Keratinocyte (primary cell): Measurements from ENCODE around the gene PTPN12. TPM values are rescaled to one million over a fixed set of nuclear protein-coding genes. Genes with fewer than 3 reads are reported as not detected.

Source experiments
- DNase-seq: peaks from one replicate; pipeline ENCODE4 v3.0.0-alpha.2; 2011; ENCODE audit warnings: low read depth, missing footprints, low spot score
- FAIRE-seq: peaks from 2 replicates; lab custom pipeline; 2011; peaks lifted over from hg19 to GRCh38; lab: Jason Lieb, UNC
- H2AFZ ChIP-seq: 2 replicates; pipeline ENCODE4 v1.6.0; 2012; ENCODE audit warnings: low read length, control low read depth, inconsistent platforms; ENCODE audit not compliant: control insufficient read depth
- H3K27ac ChIP-seq: 2 replicates; pipeline ENCODE4 v1.5.1; 2011; ENCODE audit warnings: low read length; ENCODE audit not compliant: control insufficient read depth, insufficient read depth
- H3K27me3 ChIP-seq: 3 replicates; pipeline ENCODE4 v1.6.0; 2011; ENCODE audit warnings: low read length; ENCODE audit not compliant: control insufficient read depth, insufficient read depth; ENCODE audit errors: extremely low read depth
- H3K36me3 ChIP-seq, 2 experiments: 2 replicates in 1 of 2; 3 replicates in 1 of 2; pipeline ENCODE4 v1.5.1; 2011; ENCODE audit warnings: low read length in 2 of 2, mild to moderate bottlenecking in 1 of 2; ENCODE audit not compliant: control insufficient read depth in 2 of 2, insufficient read depth in 2 of 2; ENCODE audit errors: extremely low read depth in 1 of 2
- H3K4me1 ChIP-seq: 3 replicates; pipeline ENCODE4 v1.5.1; 2011; ENCODE audit warnings: low read length; ENCODE audit not compliant: control insufficient read depth, insufficient read depth; ENCODE audit errors: extremely low read depth
- H3K4me2 ChIP-seq: 3 replicates; pipeline ENCODE4 v1.6.0; 2011; ENCODE audit warnings: low read depth, low read length; ENCODE audit not compliant: control insufficient read depth, insufficient read depth; ENCODE audit errors: extremely low read depth
- H3K4me3 ChIP-seq, 3 experiments: fragments of 200-600 bp in 1 of 3; sonication (generic) in 1 of 3; 2 replicates in 2 of 3; 3 replicates in 1 of 3; pipeline ENCODE4 v1.5.1; 2011 to 2016; ENCODE audit warnings: low read length in 3 of 3, mild to moderate bottlenecking in 3 of 3, control low read depth in 2 of 3, inconsistent platforms in 1 of 3, low read depth in 1 of 3, mixed read lengths in 1 of 3, mixed run types in 1 of 3, moderate library complexity in 1 of 3; ENCODE audit not compliant: control insufficient read depth in 2 of 3, insufficient read depth in 2 of 3; ENCODE audit errors: extremely low read depth in 1 of 3
- H3K79me2 ChIP-seq: 2 replicates; pipeline ENCODE4 v1.6.0; 2012; ENCODE audit warnings: low read length; ENCODE audit not compliant: control insufficient read depth, insufficient read depth
- H3K9ac ChIP-seq: 3 replicates; pipeline ENCODE4 v1.6.0; 2011; ENCODE audit warnings: low read length; ENCODE audit not compliant: control insufficient read depth, insufficient read depth; ENCODE audit errors: extremely low read depth
- H3K9me1 ChIP-seq: 3 replicates; pipeline ENCODE4 v1.6.0; 2011; ENCODE audit warnings: low read length; ENCODE audit not compliant: control insufficient read depth, insufficient read depth; ENCODE audit errors: extremely low read depth
- H3K9me3 ChIP-seq: 2 replicates; pipeline ENCODE4 v1.5.1; 2012; ENCODE audit warnings: low read depth, low read length; ENCODE audit not compliant: control insufficient read depth
- H4K20me1 ChIP-seq: 3 replicates; pipeline ENCODE4 v1.6.0; 2011; ENCODE audit warnings: low read length; ENCODE audit not compliant: control insufficient read depth, insufficient read depth; ENCODE audit errors: extremely low read depth
- EZH2 ChIP-seq: IDR thresholded peaks from one replicate; pipeline ENCODE4 v1.6.1; 2012; ENCODE audit warnings: inconsistent platforms, mild to moderate bottlenecking, low read length, moderate library complexity
- dilution Hi-C: fragments of 300-500 bp; cut with MboI; formaldehyde crosslinking; loops from one replicate; pipeline ENCODE4 v1.7.0; 2020; ENCODE audit warnings: low sequenced_read_pairs; ENCODE audit not compliant: extremely low pct_ligation_motif_present
- polyA plus RNA-seq, 5 experiments: library from polyadenylated mRNA; depleted of rRNA in 3 of 5; stranded (reverse) in 3 of 5; stranded (forward) in 1 of 5; unstranded in 1 of 5; fragments of >200 nt; gene quantifications; 1 replicate in 1 of 5; 2 replicates in 3 of 5; 3 replicates in 1 of 5; pipeline versions ENCODE4 v1.2.1 to v1.2.3, GENCODE V29; 2011 to 2012; ENCODE audit warnings: missing spikeins in 2 of 5, low read depth in 1 of 5, low replicate concordance in 1 of 5
- TF ChIP-seq, protein P1 (sequence below), 3 experiments: IDR thresholded peaks in 1 of 3; conservative IDR thresholded peaks in 1 of 3; optimal IDR thresholded peaks in 1 of 3; 2 replicates in 2 of 3; 3 replicates in 1 of 3; pipeline versions ENCODE3 to v1.5.1; 2011; ENCODE audit warnings: low read length in 3 of 3, mild to moderate bottlenecking in 3 of 3, moderate library complexity in 2 of 3, control low read depth in 1 of 3, inconsistent platforms in 1 of 3; ENCODE audit not compliant: insufficient read depth in 2 of 3; ENCODE audit errors: extremely low read depth in 1 of 3

PTPN12 gene
- polyA plus RNA-seq, 1 donor (not counting 4 experiments of a cell fraction or from before 2014, with no cell fraction given), result 61.1 TPM

DNA sequence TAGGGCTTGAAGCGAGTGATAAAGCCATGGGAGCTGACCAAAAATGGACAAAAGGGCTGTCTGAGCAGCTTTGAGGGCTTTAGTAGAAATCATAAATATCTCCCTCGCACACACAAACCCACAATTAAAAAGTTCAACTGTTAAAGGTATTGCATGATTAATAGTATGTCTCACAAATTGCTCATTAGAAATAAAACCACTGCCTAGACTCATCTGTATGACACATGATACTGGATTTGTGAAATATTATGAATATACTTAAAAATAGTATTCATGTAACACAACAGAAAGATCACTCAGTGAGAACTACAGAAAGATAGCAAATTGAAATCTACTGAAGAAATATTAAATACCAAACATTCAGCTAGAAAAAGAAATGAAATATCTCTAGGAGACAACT lies 11.9 kb upstream of the PTPN12 start:
- Histone ChIP-seq H3K36me3 (no peaks in the 10 kb centered on the region), H4K20me1 (no peaks in the 10 kb centered on the region), H3K4me1 (peaks cover 11% of the 10 kb centered on the region), H3K9ac (no peak overlapping the region), H3K9me3 (no peaks in the 10 kb centered on the region), H3K4me3 (no peak overlapping the region), H3K79me2 (no peaks in the 10 kb centered on the region), H3K4me2 (peak overlapping the region; percentile 41), H3K27ac (peak overlapping the region; percentile 51), H3K9me1 (no peaks in the 10 kb centered on the region), H2AFZ (no peak overlapping the region), H3K27me3 (no peaks in the 10 kb centered on the region)
- dilution Hi-C loops, result no loop called here
- no peak for TF ChIP-seq EZH2
- TF ChIP-seq, protein P1, sequence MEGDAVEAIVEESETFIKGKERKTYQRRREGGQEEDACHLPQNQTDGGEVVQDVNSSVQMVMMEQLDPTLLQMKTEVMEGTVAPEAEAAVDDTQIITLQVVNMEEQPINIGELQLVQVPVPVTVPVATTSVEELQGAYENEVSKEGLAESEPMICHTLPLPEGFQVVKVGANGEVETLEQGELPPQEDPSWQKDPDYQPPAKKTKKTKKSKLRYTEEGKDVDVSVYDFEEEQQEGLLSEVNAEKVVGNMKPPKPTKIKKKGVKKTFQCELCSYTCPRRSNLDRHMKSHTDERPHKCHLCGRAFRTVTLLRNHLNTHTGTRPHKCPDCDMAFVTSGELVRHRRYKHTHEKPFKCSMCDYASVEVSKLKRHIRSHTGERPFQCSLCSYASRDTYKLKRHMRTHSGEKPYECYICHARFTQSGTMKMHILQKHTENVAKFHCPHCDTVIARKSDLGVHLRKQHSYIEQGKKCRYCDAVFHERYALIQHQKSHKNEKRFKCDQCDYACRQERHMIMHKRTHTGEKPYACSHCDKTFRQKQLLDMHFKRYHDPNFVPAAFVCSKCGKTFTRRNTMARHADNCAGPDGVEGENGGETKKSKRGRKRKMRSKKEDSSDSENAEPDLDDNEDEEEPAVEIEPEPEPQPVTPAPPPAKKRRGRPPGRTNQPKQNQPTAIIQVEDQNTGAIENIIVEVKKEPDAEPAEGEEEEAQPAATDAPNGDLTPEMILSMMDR (optimal IDR thresholded peaks at IDR 0.05 in 1 of 3, IDR thresholded peaks at IDR 0.05 in 1 of 3, conservative IDR thresholded peaks at IDR 0.05 in 1 of 3; ENCODE audit: extremely low read depth in 1 of 3, insufficient read depth in 2 of 3, low read length in 3 of 3), result no peak
- DNase-seq (no peak), FAIRE-seq (no peak)

DNA sequence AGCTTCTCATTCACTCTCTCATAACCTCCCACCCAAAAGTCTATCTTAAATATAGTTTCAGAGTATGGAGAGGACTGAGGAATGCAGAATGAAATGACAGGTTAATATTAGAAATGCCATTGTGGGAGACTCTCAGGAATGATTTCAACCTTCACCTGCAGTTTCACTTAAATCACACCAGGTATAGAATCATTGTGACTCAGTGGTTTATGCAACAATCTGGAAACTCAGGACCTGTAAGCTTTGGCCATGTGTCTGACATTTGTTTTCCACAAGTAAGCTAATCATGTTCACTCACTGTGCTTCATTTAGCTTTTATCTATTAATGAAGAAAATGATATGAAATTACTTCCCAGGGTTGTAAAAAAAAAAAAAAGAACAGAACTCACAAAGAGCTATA lies 8.7 kb upstream of the PTPN12 start:
- Histone ChIP-seq H3K27me3 (no peaks in the 10 kb centered on the region), H3K9me3 (no peaks in the 10 kb centered on the region), H2AFZ (no peak overlapping the region), H3K4me3 (no peak overlapping the region), H3K79me2 (no peaks in the 10 kb centered on the region), H3K4me2 (peak overlapping the region; percentile 18), H3K9ac (no peak overlapping the region), H3K4me1 (peaks cover 11% of the 10 kb centered on the region), H4K20me1 (no peaks in the 10 kb centered on the region), H3K9me1 (no peaks in the 10 kb centered on the region), H3K27ac (peak overlapping the region; percentile 65), H3K36me3 (no peaks in the 10 kb centered on the region)
- no peak for TF ChIP-seq EZH2
- TF ChIP-seq, protein P1 (optimal IDR thresholded peaks at IDR 0.05 in 1 of 3, IDR thresholded peaks at IDR 0.05 in 1 of 3, conservative IDR thresholded peaks at IDR 0.05 in 1 of 3; ENCODE audit: extremely low read depth in 1 of 3, insufficient read depth in 2 of 3, low read length in 3 of 3), result no peak
- no peak for DNase-seq
- no peak for FAIRE-seq
- dilution Hi-C loops, result no loop called here
